HG03175 (cell line): ENCODE measurements around the gene DIO1.
A peak's percentile ranks its signal among the peaks of the same experiment; 100 is the strongest.
"Not testable (repeated sequence)": the region's sequence is repeated elsewhere in the genome, so short reads cannot be mapped to it uniquely, and the experiment has no call there.

Source experiments
- ATAC-seq: cut with Tn5 transposase; IDR thresholded peaks from one replicate; pipeline ENCODE4 v1.9.1; 2021; ENCODE audit warnings: mild to moderate bottlenecking, moderate library complexity; ENCODE audit not compliant: unreplicated experiment

DIO1 gene

GRCh38 chr1:53893999-53894636 is at the start of gene DIO1:
TSS of gene DIO1 (plus strand) at chr1:53894187. CDS start at chr1:53894211, 24 bp downstream.
- ATAC-seq, result no peak

DNA sequence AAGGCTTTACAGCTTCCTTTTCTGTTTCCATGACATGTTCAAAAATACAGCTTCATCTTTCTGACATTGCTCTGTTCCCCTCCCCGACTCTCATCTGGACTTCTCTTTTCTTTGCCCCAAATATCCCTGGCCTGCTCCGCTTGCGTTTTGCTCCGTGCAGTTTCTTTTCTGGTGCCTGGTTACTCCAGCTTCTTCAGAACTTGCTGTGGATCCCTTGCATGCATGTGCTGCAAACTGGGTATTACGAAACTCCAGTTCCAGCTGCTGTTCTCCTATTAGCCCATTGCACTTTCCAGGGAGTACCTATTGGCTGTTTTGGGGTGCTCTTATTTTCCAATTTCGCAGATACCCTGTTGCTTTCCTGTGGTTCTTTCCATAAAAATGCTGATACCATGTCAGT is 46.0 kb upstream of the DIO1 start:
- no peak for ATAC-seq

- ATAC-seq, result no peak
These were observed 43.8 kb upstream of the DIO1 start for GRCh38 chr1:53850082-53850673.

DNA sequence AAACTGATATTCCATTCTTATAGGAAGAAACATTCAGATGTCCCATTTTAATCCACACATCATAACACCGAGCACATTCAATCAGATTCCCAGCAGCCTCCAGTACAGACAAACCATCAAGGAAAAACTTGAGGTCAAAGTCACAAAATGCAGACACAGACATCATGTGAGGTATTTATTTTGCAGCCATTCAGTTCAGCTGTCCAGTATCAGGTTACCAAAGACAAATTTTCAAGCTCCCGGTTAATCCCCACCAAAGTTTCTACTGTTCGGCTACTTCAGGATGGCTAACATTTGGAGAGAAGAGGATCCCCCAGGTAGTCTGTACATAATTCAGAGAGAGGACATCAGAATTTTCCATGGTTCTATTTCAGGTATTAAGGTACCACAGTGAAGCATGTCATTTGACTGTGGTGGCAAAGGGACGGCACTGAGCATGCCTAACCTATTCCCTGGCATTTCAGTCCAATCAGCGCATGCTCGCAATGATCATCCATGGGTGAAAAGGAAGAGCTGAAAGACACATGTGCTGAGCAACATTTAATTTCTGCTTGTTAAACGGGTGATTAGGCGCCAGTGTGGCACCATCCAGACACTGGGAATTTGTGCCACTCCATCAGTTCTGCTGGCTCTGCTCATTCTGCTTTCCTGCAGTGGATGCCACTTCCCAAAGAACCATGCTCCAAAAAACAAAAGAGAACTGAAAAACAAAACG is 42.3 kb upstream of the DIO1 start:
- ATAC-seq, result no peak

DNA sequence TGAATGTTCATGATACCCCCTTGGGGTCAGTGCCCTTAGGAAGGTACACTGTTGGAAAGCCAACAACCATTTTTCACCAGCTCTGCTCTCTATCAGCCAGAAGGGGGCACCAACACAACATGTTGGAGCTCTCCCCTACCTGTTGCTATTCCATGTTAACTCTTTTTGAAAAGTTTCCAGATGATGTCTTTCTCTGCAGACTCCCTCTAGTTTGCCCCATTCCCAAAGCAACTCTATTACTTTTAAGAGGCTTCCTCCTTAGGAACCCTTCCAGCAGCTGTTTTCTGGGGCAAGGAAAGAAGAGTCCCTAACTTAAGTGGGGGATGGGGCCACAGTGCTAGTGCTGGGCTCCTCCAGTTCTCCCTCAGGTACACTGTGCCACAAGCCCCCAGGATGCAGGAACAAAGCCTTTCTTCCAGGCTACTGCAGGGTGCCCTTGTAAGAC is 33.0 kb upstream of the DIO1 start:
- ATAC-seq, result no peak

DNA sequence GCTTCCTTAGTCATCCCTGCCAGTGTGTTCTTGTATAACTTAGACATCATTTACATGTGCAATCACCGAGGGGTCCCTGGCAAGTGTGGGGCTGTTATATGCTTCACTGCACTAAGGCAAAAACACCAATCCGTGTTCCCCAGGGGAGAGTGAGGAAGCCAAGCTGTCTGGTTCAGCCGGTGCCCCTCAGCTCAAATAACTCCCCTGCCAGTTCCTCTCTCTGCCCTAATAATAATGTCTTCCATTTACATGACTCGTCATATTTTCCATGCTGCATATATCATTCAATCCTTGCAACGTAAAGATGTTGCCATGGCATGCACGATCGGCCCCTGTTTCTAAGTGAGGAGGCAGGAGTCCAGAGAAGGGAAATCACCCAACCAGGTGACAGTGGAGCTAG is 31.5 kb upstream of the DIO1 start:
- no peak for ATAC-seq

- ATAC-seq, result no peak
These were observed 25.4 kb upstream of the DIO1 start for GRCh38 chr1:53868565-53868964.

GRCh38 chr1:53869454-53870117 is 24.4 kb upstream of the DIO1 start:
- ATAC-seq, result no peak

DNA sequence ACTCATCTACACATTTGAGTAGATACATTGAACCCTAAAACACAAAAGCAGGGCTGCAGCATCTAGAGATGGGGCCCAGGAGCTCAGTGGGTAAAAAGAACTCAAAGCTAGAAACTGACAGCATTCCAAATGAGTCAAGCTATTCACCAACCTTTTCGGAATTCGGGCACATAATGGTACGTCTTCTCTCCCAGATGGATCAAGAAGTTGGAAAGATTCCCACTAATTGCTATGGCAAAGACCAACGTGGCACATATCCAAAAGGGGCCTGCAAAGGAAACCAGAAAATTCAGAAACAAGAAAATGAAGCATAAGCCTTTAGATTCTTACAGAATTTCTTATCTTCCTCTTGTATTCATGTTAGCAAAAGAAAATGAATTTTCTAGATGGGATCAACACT is 22.8 kb upstream of the DIO1 start:
- no peak for ATAC-seq

- ATAC-seq, result no peak
These were observed 22.1 kb upstream of the DIO1 start for GRCh38 chr1:53871773-53872484.

GRCh38 chr1:53875150-53875549 is 18.8 kb upstream of the DIO1 start:
- not testable (repeated sequence) for ATAC-seq

- ATAC-seq, result no peak
These were observed 15.4 kb upstream of the DIO1 start for GRCh38 chr1:53878492-53879105.

GRCh38 chr1:53881853-53882252 is 12.1 kb upstream of the DIO1 start:
- ATAC-seq, result not testable (repeated sequence)

GRCh38 chr1:53883600-53883999 is 10.4 kb upstream of the DIO1 start:
- ATAC-seq, result not testable (repeated sequence)

DNA sequence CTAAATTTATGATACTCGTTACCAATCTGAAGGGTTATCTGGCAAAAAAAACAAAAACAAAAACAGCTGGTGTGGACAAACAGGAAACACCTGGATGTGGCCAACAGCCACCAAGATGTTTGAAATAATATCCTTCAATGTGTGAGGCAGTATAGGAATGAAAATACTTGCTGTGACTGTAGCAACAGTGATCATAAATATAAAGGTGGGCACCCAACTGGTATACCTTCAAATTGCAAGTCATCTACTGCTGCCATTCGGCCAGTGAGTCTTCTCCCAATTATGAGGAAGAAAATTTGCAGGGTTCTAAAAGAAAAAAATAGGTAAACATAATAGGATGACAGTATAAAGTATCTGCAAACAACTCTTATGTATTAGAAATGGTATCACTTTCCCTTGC is 5.3 kb upstream of the DIO1 start:
- no peak for ATAC-seq

DNA sequence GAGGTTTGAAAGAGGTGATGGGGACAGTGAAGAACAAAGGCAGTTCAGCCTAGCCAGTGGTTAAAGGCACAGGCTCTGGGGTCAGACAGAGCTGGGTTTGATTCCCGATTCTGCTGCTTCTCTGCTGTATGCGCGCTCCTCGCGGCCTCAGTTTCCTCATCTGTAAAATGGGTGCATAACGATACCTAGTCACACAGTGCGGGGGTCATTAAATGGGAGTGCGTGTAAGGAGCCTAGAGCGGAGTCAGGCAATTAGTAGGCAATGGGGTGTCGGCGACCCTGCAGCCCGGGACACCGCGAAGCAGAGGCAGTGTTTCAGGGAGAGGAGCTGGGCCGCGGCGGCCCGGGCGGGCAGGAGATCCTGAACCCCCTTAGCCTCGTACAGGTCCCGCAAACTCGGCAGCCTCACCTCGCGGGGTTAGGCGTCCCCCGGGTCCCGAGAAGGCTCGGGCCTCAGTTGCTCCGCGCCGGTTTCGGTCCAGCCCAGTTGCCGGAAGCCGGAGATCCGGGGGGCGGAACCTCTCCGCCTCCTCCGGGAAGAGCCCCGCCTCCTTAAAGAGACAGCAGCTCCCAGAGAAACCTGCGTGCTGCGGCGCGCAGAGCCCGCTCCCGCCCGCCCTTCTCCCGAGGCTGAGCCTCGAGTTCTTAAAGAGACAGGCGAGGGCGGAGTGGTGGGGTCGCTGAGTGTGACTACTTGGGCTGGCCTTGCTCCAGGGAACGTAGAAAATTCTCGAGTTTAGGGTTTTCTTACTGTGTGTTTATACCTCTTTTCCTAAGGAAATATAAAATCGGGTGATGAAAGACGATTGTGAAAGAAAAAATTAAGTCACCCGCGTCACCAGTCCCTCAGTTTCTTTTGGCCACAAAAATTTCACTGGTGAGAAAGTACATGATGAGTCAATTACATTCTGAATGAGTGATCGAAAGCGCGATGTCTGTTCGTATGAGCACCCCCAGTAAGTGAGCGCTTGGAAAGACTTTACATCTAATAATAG is 4.4 kb upstream of the DIO1 start, which contains the start of gene YIPF1:
Gene YIPF1, minus strand, starts transcription at position 494 of the 995 bp plus-strand sequence. CDS start 860 bp downstream, outside the sequence.
- peak; percentile 90 for ATAC-seq

GRCh38 chr1:53890522-53890941 is 3.5 kb upstream of the DIO1 start:
- no peak for ATAC-seq

- no peak for ATAC-seq
These were observed 3.0 kb upstream of the DIO1 start for GRCh38 chr1:53891018-53891417.

DNA sequence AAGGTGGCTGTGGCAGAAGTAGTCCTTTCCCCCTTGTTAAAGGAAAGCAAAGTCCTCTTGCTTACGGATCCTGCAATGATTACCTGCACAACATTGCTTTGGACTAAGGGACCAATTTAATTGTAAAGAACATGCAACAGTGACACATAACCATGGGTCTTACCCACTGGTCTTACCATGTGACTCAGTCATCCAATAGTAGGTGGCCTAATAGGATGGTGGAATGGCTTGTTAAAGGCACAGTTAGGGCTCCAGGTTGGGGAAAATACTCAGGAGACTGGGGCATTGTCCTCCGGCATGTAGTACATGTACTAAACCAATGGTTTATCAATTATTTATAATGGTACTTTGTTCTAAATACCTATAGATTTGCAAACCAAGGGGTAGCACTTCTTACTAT is 2.3 kb upstream of the DIO1 start:
- ATAC-seq, result no peak
